Measurements from ENCODE around the gene TMEM80.

Gene TMEM80

GRCh38 chr11:694563-695287, 891 bp upstream of the TMEM80 start, which contains the start of gene DEAF1:
DEAF1 (minus strand) TSS chr11:695222; CDS start chr11:695047, 175 bp downstream.
- TF ChIP-seq CTCF (conservative IDR thresholded peaks at IDR 0.05; ENCODE audit: low read depth, low read length), result no peak
- peak within 1 kb of the TSS; percentile 73 for H3K4me3 ChIP-seq (ENCODE audit: low read length)
- peak; percentile 84 for DNase-seq (ENCODE audit: low read depth)

GRCh38 chr11:695288-695537, 403 bp upstream of the TMEM80 start:
- no peak for DNase-seq (ENCODE audit: low read depth)
- peak overlapping the region; percentile 70 for H3K4me3 ChIP-seq (ENCODE audit: low read length)
- no peak for TF ChIP-seq CTCF (conservative IDR thresholded peaks at IDR 0.05; ENCODE audit: low read depth, low read length)

- H3K4me3 ChIP-seq (ENCODE audit: low read length), result no peak overlapping the region
- no peak for DNase-seq (ENCODE audit: low read depth)
- no peak for TF ChIP-seq CTCF (conservative IDR thresholded peaks at IDR 0.05; ENCODE audit: low read depth, low read length)
Observed at GRCh38 chr11:696955-697491, 1.4 kb downstream of the TMEM80 start.

GRCh38 chr11:697811-698311, 2.2 kb downstream of the TMEM80 start:
- H3K4me3 ChIP-seq (ENCODE audit: low read length), result no peak overlapping the region
- TF ChIP-seq CTCF (conservative IDR thresholded peaks at IDR 0.05; ENCODE audit: low read depth, low read length), result no peak
- no peak for DNase-seq (ENCODE audit: low read depth)

- no peak for TF ChIP-seq CTCF (conservative IDR thresholded peaks at IDR 0.05; ENCODE audit: low read depth, low read length)
- H3K4me3 ChIP-seq (ENCODE audit: low read length), result no peak overlapping the region
- no peak for DNase-seq (ENCODE audit: low read depth)
Observed at GRCh38 chr11:698493-699115, 3.0 kb downstream of the TMEM80 start.

- H3K4me3 ChIP-seq (ENCODE audit: low read length), result no peak overlapping the region
- no peak for TF ChIP-seq CTCF (conservative IDR thresholded peaks at IDR 0.05; ENCODE audit: low read depth, low read length)
- no peak for DNase-seq (ENCODE audit: low read depth)
Observed at GRCh38 chr11:699116-699508, 3.5 kb downstream of the TMEM80 start.

- no peak for DNase-seq (ENCODE audit: low read depth)
- no peak overlapping the region for H3K4me3 ChIP-seq (ENCODE audit: low read length)
- TF ChIP-seq CTCF (conservative IDR thresholded peaks at IDR 0.05; ENCODE audit: low read depth, low read length), result no peak
Observed at GRCh38 chr11:699753-700152, 4.1 kb downstream of the TMEM80 start.
